ENCODE data around the gene ANKRD35. TPM values are rescaled to one million over a fixed set of nuclear protein-coding genes. Genes with fewer than 3 reads are reported as not detected.

ANKRD35 gene
- total and polyA plus RNA-seq, 9 of the 15 experiments (the other 6 are each of a cell fraction or from before 2014, with no cell fraction given): 0.07 to 0.14 (median 0.07) TPM; not detected in 5

- Histone ChIP-seq H3K4me3 (no peak overlapping the region), H4K20me1 (replicated peaks; ENCODE audit: control insufficient read depth, insufficient read depth, low read length) (no peaks in the 10 kb centered on the region), H3K4me2 (ENCODE audit: insufficient read depth, low read length) (no peak overlapping the region), H3K36me3 (ENCODE audit: control insufficient read depth, insufficient read depth, low read length) (no peaks in the 10 kb centered on the region), H3K9me1 (ENCODE audit: control insufficient read depth, insufficient read depth, low read length) (no peaks in the 10 kb centered on the region), H3K27me3 (ENCODE audit: control insufficient read depth in 2 of 2, insufficient read depth in 2 of 2, low read length in 2 of 2) (0 out of 5 replicates have a peak, but pooled peaks cover 0 to 4% of the 10 kb centered on the region in 2 experiments), H3K4me1 (replicated peaks in 1 of 2; ENCODE audit: control insufficient read depth in 2 of 2, insufficient read depth in 2 of 2, low read length in 2 of 2) (peaks cover 0 to 18% of the 10 kb centered on the region in 2 experiments; a peak in 3 of 5 replicates), H2AFZ (ENCODE audit: low read depth, low read length) (no peak overlapping the region), H3K9me3 (replicated peaks; ENCODE audit: control insufficient read depth, insufficient read depth, low read depth, low read length) (no peaks in the 10 kb centered on the region), H3K9ac (ENCODE audit: insufficient read depth in 1 of 2, low read depth in 2 of 2, low read length in 2 of 2) (no peak overlapping the region), H3K27ac (ENCODE audit: extremely low read depth, low read depth, low read length) (no peak overlapping the region), H3K79me2 (ENCODE audit: control insufficient read depth, insufficient read depth, low read length) (no peaks in the 10 kb centered on the region)
- DNase-seq (ENCODE audit: extremely low read depth in 1 of 4, low spot score in 3 of 4) (no peak), ATAC-seq (no peak), FAIRE-seq (no peak)
- ChIA-PET POLR2A (interaction anchor here (0.8 kb wide), 2 partner anchors 9 to 23 kb away, joined by 3 to 4 read pairs; partner anchors contain the start of gene NUDT17), CTCF (ENCODE audit: low intra/inter-chr PET ratio) (no interaction called here)
- 11% methylated on average over 4 of the region's 4 CpGs for WGBS (ENCODE audit: insufficient coverage, low coverage, missing lambda C conversion rate)
- in situ Hi-C loops (cut with MboI): no loop called here
- TF ChIP-seq SIN3A (IDR thresholded peaks at IDR 0.05; ENCODE audit: borderline replicate concordance in 2 of 2, control insufficient read depth in 1 of 2, low read depth in 2 of 2, low read length in 2 of 2): no peak
- TF ChIP-seq SREBF1 (IDR thresholded peaks at IDR 0.05; ENCODE audit: borderline replicate concordance, low read depth, low read length): no peak
- TF ChIP-seq CEBPZ (IDR thresholded peaks at IDR 0.05; ENCODE audit: borderline replicate concordance, low read depth, low read length): no peak
- TF ChIP-seq DLX4 (CRISPR knock-in tag; IDR thresholded peaks at IDR 0.05): no peak
- no peak for TF ChIP-seq FOXA3 (CRISPR knock-in tag; conservative IDR thresholded peaks at IDR 0.05 in 1 of 2, IDR thresholded peaks at IDR 0.05 in 1 of 2)
- TF ChIP-seq TAL1 (IDR thresholded peaks at IDR 0.05): no peak
- no peak for TF ChIP-seq E2F3 (CRISPR knock-in tag; IDR thresholded peaks at IDR 0.05)
- TF ChIP-seq RBBP5 (IDR thresholded peaks at IDR 0.05; ENCODE audit: borderline replicate concordance, insufficient read depth, low read length, poor library complexity, severe bottlenecking): no peak
- TF ChIP-seq TAF1 (IDR thresholded peaks at IDR 0.05; ENCODE audit: control insufficient read depth, extremely low read depth, insufficient read depth, low read length, severe bottlenecking): no peak
- no peak for TF ChIP-seq ZNF785 (CRISPR knock-in tag; IDR thresholded peaks at IDR 0.05)
- no peak for TF ChIP-seq RBM14 (IDR thresholded peaks at IDR 0.05; ENCODE audit: borderline replicate concordance, insufficient read depth, low read depth, low read length)
- no peak for TF ChIP-seq ZNF77 (CRISPR knock-in tag; IDR thresholded peaks at IDR 0.05)
- TF ChIP-seq ZFP36 (IDR thresholded peaks at IDR 0.05; ENCODE audit: low read depth, low read length, partially characterized antibody): no peak
- TF ChIP-seq ZNF232 (CRISPR knock-in tag; IDR thresholded peaks at IDR 0.05): no peak
- no peak for TF ChIP-seq ZMIZ1 (IDR thresholded peaks at IDR 0.05; ENCODE audit: low read depth in 2 of 2, low read length in 2 of 2)
- intact Hi-C loops (cut with micrococcal nuclease): no loop called here
- BruUV-seq (replicated peaks): no TSS peak
These were observed 17.4 kb downstream of the ANKRD35 start for GRCh38 chr1:145868232-145868631.
